GM19438 (cell line): ENCODE results near the gene MS4A18.

Source experiments
- ATAC-seq: cut with Tn5 transposase; IDR thresholded peaks from one replicate; pipeline ENCODE4 v1.9.1; 2021; ENCODE audit warnings: low read depth; ENCODE audit not compliant: unreplicated experiment

The MS4A18 gene

DNA sequence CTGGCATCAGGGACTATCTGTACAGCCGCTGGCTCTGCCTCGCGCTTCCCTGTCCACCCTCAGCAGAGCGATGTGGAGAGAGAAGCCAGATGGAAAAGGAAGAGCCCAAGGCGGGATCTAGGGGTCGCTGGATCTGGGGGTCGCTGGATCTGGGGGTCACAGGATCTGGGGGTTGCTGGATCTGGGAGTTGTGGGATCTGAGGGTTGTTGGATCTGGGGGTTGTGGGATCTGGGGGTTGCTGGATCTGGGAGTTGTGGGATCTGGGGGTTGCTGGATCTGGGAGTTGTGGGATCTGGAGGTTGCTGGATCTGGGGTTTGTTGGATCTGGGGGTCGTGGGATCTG lies 58.6 kb downstream of the MS4A18 start:
- ATAC-seq = no peak

- no peak for ATAC-seq
These were observed 59.4 kb downstream of the MS4A18 start for GRCh38 chr11:60783911-60784310.

- ATAC-seq = no peak
These were observed 60.6 kb downstream of the MS4A18 start, which contains the start of gene MS4A10 for GRCh38 chr11:60785136-60785535. Gene MS4A10, plus strand, starts transcription at chr11:60785333. Its CDS starts 5,003 bp downstream, at chr11:60790336.

- no peak for ATAC-seq
These were observed 61.4 kb downstream of the MS4A18 start for GRCh38 chr11:60785806-60786361.

DNA sequence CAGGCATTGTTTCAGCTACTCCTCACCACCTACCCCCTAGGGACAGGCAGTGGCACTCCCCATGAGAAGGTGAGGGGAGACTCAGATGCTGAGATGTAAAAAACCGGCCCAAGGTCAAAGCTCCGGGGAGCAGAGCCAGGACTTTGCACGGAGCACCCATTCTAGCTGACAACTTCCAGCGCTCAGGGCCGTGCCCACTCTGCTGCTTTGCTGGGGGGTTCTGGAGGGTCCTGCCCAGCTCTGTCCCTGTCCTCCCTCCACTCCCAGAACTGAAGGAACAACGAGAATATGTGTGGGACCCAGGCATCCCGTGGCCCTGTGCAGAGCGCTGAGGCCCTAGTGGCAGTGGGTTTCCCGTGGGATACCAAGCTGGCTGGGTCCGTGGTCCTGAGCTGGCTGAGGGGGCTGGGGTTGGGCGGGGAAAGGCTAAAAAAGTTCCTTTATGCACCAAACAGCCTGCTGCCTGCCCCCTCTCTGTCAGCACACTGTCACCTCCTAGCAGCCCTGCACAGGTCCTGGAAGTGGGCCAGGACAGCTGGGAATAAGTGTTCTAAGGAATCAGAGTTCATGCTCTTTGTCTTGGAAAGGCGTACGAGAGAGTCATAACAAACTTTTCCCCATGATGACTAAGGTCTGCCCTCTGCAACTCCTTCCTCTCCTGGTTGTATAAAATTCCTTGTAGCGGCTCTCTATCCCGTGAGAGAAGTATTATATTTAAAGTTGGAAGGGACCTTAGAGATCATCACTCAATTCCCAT lies 62.5 kb downstream of the MS4A18 start:
- no peak for ATAC-seq

DNA sequence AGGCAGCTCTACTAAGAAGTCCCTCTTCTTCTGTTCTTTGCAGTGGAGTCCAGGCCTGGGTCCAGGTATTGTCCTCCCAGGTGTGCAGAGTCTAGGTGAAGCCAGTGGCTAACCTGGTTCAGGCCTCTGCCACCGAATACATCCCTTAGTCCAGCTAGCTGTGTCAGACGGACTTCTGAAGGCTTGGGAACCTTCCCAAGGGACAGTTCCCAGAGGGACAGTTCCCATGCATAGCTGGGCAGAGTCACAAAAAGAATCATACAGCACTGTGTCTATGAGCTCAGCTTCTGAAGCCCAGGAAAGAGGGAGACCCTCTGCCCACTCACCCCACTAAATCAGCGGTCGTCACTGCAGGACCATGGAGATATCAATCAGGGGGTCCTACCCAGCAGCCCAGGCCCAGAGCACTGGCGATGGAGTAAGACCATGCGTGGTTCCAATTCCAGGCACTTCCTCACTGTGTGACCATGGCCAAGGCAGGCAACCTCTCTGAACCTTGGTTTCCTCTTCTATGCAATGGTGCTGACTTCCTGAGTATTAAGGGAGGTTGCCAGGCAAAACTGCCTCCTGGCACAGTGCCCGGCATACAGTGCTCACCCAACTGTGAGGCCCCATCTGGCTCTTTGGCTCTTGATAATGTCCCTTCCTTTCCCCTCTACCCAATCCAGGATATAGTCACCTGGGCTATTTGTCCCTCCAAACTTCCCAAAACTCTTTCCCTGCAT lies 64.0 kb downstream of the MS4A18 start:
- ATAC-seq = no peak

DNA sequence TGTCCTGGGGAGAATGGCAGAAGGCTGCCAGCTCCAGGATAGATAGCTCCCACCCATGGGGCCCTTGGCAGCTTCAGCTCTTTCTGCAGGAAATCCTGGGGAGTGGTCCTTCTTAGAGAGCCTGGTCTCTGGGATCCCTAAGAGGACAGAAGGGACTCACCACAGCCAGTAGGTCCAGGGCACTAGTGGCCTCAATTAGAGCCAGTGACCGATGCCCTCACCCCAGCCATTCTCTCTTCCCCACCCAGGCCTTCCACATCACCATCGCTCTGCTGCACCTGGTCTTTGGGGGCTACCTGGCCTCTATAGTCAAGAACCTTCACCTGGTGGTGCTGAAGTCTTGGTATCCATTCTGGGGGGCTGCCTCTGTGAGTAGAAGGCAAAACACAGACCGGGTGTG lies 66.2 kb downstream of the MS4A18 start:
- ATAC-seq = no peak

DNA sequence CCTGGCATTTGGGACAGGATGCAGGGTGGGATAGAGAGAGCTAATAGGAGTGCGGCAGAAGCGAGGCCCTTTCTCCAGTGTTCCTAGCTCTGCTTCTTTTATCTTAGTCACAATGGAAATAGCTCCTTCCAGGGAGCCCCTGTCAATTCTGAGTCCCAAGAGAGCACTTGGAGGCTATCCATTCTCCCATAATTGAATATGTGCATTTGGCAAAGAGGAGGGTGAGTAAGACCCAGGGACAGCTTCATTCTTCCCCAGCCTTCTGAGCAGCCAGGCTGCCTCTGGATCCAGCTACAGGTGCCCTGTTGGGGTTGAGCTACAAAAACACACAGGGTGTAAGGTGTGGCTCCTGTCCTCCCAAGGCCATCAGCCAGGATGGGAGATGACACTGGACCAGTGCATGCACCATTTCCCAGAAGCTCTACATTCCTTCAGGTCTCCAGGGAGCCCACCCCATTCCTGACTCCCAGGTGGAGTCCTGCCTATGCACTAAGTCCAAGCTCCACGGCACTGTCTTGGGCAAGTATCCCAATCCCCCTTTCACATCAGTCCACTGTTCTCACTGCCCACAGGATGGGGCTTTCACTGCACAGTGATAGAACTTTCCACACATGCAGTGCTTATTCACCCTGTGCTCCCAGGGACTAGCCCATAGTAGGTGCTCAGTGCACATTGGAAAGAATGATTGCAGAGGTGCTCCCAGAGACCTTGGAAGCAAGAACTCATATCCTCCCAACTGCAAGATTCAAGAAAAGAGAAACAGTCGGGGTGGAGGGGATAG lies 66.8 kb downstream of the MS4A18 start:
- ATAC-seq = no peak

DNA sequence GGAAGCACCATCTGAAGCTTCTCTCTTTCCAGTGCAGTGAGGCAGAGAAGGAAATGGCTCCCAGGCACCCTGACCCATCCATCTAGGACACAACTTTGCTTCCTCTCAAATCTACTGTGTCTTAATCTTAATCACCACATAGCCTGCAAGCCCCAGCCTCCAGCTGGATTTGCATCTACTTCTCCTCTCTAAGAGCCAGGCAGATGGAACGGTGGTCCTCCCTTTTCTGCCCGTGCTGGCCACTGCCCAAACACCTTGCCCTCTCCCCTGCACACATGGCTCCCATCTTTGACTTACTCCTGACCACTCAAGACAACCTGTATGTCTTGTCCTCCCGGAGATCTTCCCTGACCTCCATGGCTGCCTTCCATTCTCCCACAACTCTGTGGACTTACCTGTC lies 68.0 kb downstream of the MS4A18 start:
- no peak for ATAC-seq
